GM12878 (cell line): ENCODE results near the gene NUCB1. TPM values are rescaled to one million over a fixed set of nuclear protein-coding genes. Genes with fewer than 3 reads are reported as not detected.

Source experiments
- ATF3 ChIP-seq: IDR thresholded peaks from 2 replicates; pipeline ENCODE4 v1.6.1; 2011; ENCODE audit warnings: low read depth, mild to moderate bottlenecking, low read length, moderate library complexity, borderline replicate concordance; ENCODE audit errors: extremely low read depth
- BCLAF1 ChIP-seq: fragments of 450-650 bp; IDR thresholded peaks from 2 replicates; pipeline ENCODE4 v1.6.1; 2017; ENCODE audit warnings: antibody characterized with exemption, mild to moderate bottlenecking, moderate library complexity
- BHLHE40 ChIP-seq, 2 experiments: fragments of 450-650 bp in 1 of 2; IDR thresholded peaks; 2 replicates each; pipeline ENCODE4 v1.6.1; 2011 to 2017; ENCODE audit warnings: low read depth in 2 of 2, borderline replicate concordance in 1 of 2, improper control_type of control experiment in 1 of 2, low read length in 1 of 2, mild to moderate bottlenecking in 1 of 2
- E2F4 ChIP-seq: IDR thresholded peaks from 2 replicates; pipeline ENCODE4 v1.6.1; 2012; ENCODE audit warnings: low read depth, low read length, improper control_type of control experiment
- GATAD2B ChIP-seq: fragments of 450-650 bp; conservative IDR thresholded peaks from 2 replicates; pipeline ENCODE4 v1.6.1; 2017; ENCODE audit warnings: low read depth, mild to moderate bottlenecking, moderate library complexity
- LARP7 ChIP-seq: fragments of 450-650 bp; IDR thresholded peaks from 2 replicates; pipeline ENCODE4 v1.6.1; 2017; ENCODE audit warnings: mild to moderate bottlenecking
- MEF2A ChIP-seq: IDR thresholded peaks from 2 replicates; pipeline ENCODE4 v1.6.1; 2011; ENCODE audit warnings: low read depth, mild to moderate bottlenecking, low read length, moderate library complexity; ENCODE audit not compliant: insufficient read depth
- MEF2B ChIP-seq: fragments of 450-650 bp; IDR thresholded peaks from 2 replicates; pipeline ENCODE4 v1.6.1; 2018; ENCODE audit warnings: mild to moderate bottlenecking, moderate library complexity; ENCODE audit not compliant: partially characterized antibody, poor library complexity, severe bottlenecking
- MLLT1 ChIP-seq: fragments of 450-650 bp; IDR thresholded peaks from 2 replicates; pipeline ENCODE4 v1.6.1; 2016; ENCODE audit warnings: mild to moderate bottlenecking
- PKNOX1 ChIP-seq: fragments of 450-650 bp; IDR thresholded peaks from 2 replicates; pipeline ENCODE4 v1.6.1; 2016; ENCODE audit warnings: mild to moderate bottlenecking
- REST ChIP-seq: IDR thresholded peaks from 2 replicates; pipeline ENCODE4 v1.6.1; 2012; ENCODE audit warnings: mild to moderate bottlenecking, low read depth, low read length
- SMARCA5 ChIP-seq: fragments of 450-650 bp; IDR thresholded peaks from 2 replicates; pipeline ENCODE4 v1.6.1; 2017; ENCODE audit warnings: mild to moderate bottlenecking
- STAT1 ChIP-seq: fragments of 450-650 bp; conservative IDR thresholded peaks from 2 replicates; pipeline ENCODE4 v1.6.1; 2014; ENCODE audit warnings: antibody characterized with exemption, mild to moderate bottlenecking
- TBL1XR1 ChIP-seq: IDR thresholded peaks from 2 replicates; pipeline ENCODE4 v1.6.1; 2012; ENCODE audit warnings: low read depth, low read length, improper control_type of control experiment
- TCF3 ChIP-seq: IDR thresholded peaks from 2 replicates; pipeline ENCODE4 v1.6.1; 2012; ENCODE audit warnings: low read depth, mild to moderate bottlenecking, low read length, borderline replicate concordance; ENCODE audit not compliant: insufficient read depth
- ZBTB33 ChIP-seq: fragments of 450-650 bp; IDR thresholded peaks from 2 replicates; pipeline ENCODE4 v1.6.1; 2017; ENCODE audit warnings: mild to moderate bottlenecking
- polyA plus RNA-seq, 11 experiments: library from polyadenylated mRNA; depleted of rRNA in 4 of 11; unstranded in 6 of 11; stranded (reverse) in 5 of 11; fragments of >200 nt; fragmentation: Nextera tagmentation in 4 of 11; fragmentation: Illumina TruSeq in 1 of 11; extraction: Ambion mirVana in 4 of 11; extraction: Trizol in 1 of 11; gene quantifications; 1 replicate in 1 of 11; 2 replicates in 10 of 11; pipeline versions ENCODE4 v1.2.1 to v1.2.3, GENCODE V29; 2011 to 2016; ENCODE audit warnings: inconsistent platforms in 2 of 11, missing spikeins in 2 of 11, low read depth in 1 of 11
- total RNA-seq, 4 experiments: library from RNA; depleted of rRNA in 3 of 4; stranded (reverse); fragments of >200 nt in 3 of 4; fragmentation: Illumina TruSeq in 1 of 4; extraction: Trizol in 1 of 4; gene quantifications; 2 replicates each; pipeline versions ENCODE4 v1.2.1 to v1.2.3, GENCODE V29; 2013 to 2021

Gene NUCB1
- total and polyA plus RNA-seq, 10 of the 15 experiments (the other 5 are each of a cell fraction or from before 2014, with no cell fraction given), result 1.8 to 112 (median 44.5) TPM

GRCh38 chr19:48970923-48971395 is 70.8 kb downstream of the NUCB1 start (continued):
- TF ChIP-seq E2F4 (no peak), BHLHE40 (IDR thresholded peaks at IDR 0.05; ENCODE audit: borderline replicate concordance in 1 of 2, low read depth in 2 of 2, low read length in 1 of 2) (peak; percentile 40 to 49; a peak in 2 of 4 replicates), MEF2B (no peak), LARP7 (no peak), SMARCA5 (peak; percentile 72), ZBTB33 (no peak), TCF3 (no peak), GATAD2B (no peak), TBL1XR1 (no peak), BCLAF1 (no peak), PKNOX1 (no peak), MLLT1 (no peak), REST (no peak), STAT1 (no peak), ATF3 (no peak), MEF2A (no peak)
